CD14-positive monocyte (primary cell): Measurements from ENCODE around the gene RBMS3. TPM values are rescaled to one million over a fixed set of nuclear protein-coding genes. Genes with fewer than 3 reads are reported as not detected.

ENCODE experiments used
- DNase-seq, 3 donors: peaks; one replicate each; pipeline ENCODE4 v3.0.0-alpha.2; 2011 to 2022
- H2AFZ ChIP-seq: 2 replicates; pipeline ENCODE4 v1.6.0; 2012; ENCODE audit warnings: mild to moderate bottlenecking, low read depth, low read length, inconsistent platforms; ENCODE audit not compliant: insufficient read depth, poor library complexity, severe bottlenecking
- H3K27ac ChIP-seq, 2 donors: 1 replicate in 1 of 2; 2 replicates in 1 of 2; pipeline ENCODE4 v1.5.1; 2012 to 2013; ENCODE audit warnings: low read length in 2 of 2, control low read depth in 1 of 2, inconsistent platforms in 1 of 2, low read depth in 1 of 2, mild to moderate bottlenecking in 1 of 2
- H3K27me3 ChIP-seq, 2 donors: one replicate each; pipeline versions ENCODE4 v1.6.0 to v1.6.1; 2011 to 2013; ENCODE audit warnings: low read length in 2 of 2; ENCODE audit not compliant: control insufficient read depth in 2 of 2, insufficient read depth in 2 of 2
- H3K36me3 ChIP-seq, 2 donors: replicated peaks in 1 of 2; 1 replicate in 1 of 2; 2 replicates in 1 of 2; pipeline versions ENCODE4 v1.5.1 to v1.6.1; 2012 to 2013; ENCODE audit warnings: low read length in 2 of 2, control low read depth in 1 of 2, inconsistent platforms in 1 of 2, mild to moderate bottlenecking in 1 of 2; ENCODE audit not compliant: insufficient read depth in 2 of 2, control insufficient read depth in 1 of 2
- H3K4me1 ChIP-seq, 2 donors: 1 replicate in 1 of 2; 2 replicates in 1 of 2; pipeline versions ENCODE4 v1.5.1 to v1.6.1; 2012 to 2013; ENCODE audit warnings: low read length in 2 of 2, control low read depth in 1 of 2, inconsistent platforms in 1 of 2, mild to moderate bottlenecking in 1 of 2, moderate library complexity in 1 of 2; ENCODE audit not compliant: insufficient read depth in 2 of 2, control insufficient read depth in 1 of 2
- H3K4me2 ChIP-seq: replicated peaks from 2 replicates; pipeline ENCODE3; 2012; ENCODE audit warnings: low read length, moderate library complexity, mild to moderate bottlenecking; ENCODE audit not compliant: poor library complexity, severe bottlenecking; ENCODE audit errors: extremely low read depth
- H3K4me3 ChIP-seq, 3 experiments: fragments of 200-600 bp in 1 of 3; sonication (generic) in 1 of 3; replicated peaks in 1 of 3; 1 replicate in 2 of 3; 2 replicates in 1 of 3; pipeline ENCODE4 v1.5.1; 2011 to 2013; ENCODE audit warnings: low read length in 3 of 3, mild to moderate bottlenecking in 3 of 3, control low read depth in 2 of 3, low read depth in 2 of 3, inconsistent platforms in 1 of 3, moderate library complexity in 1 of 3
- H3K79me2 ChIP-seq: 2 replicates; pipeline ENCODE4 v1.6.0; 2012; ENCODE audit warnings: mild to moderate bottlenecking, control low read depth, inconsistent platforms, low read length, moderate library complexity; ENCODE audit not compliant: insufficient read depth
- H3K9ac ChIP-seq: 2 replicates; pipeline ENCODE4 v1.6.0; 2017; ENCODE audit warnings: low read length, mild to moderate bottlenecking; ENCODE audit not compliant: insufficient read depth, poor library complexity, severe bottlenecking
- H3K9me3 ChIP-seq, 2 donors: replicated peaks in 1 of 2; 1 replicate in 1 of 2; 2 replicates in 1 of 2; pipeline versions ENCODE4 v1.5.1 to v1.6.1; 2012 to 2013; ENCODE audit warnings: low read length in 2 of 2, control low read depth in 1 of 2; ENCODE audit not compliant: control insufficient read depth in 1 of 2, insufficient read depth in 1 of 2
- H4K20me1 ChIP-seq: 2 replicates; pipeline ENCODE4 v1.6.0; 2012; ENCODE audit warnings: mild to moderate bottlenecking, low read length, control low read depth, moderate library complexity; ENCODE audit not compliant: insufficient read depth
- H3K27ac Mint-ChIP-seq, 7 donors: one replicate each; pipeline ENCODE4 v1.8.0; 2020; ENCODE audit warnings: mild to moderate bottlenecking in 7 of 7, mixed read lengths in 7 of 7, moderate library complexity in 6 of 7, inconsistent platforms in 2 of 7
- H3K27me3 Mint-ChIP-seq, 3 donors: one replicate each; pipeline ENCODE4 v1.8.0; 2021 to 2022; ENCODE audit warnings: low read depth in 3 of 3, mild to moderate bottlenecking in 3 of 3, mixed read lengths in 3 of 3, moderate library complexity in 3 of 3, inconsistent platforms in 1 of 3
- H3K36me3 Mint-ChIP-seq, 2 donors: one replicate each; pipeline ENCODE4 v1.8.0; 2020; ENCODE audit warnings: mixed read lengths in 2 of 2, inconsistent platforms in 1 of 2, mild to moderate bottlenecking in 1 of 2
- H3K4me1 Mint-ChIP-seq: one replicate; pipeline ENCODE4 v1.8.0; 2020; ENCODE audit warnings: mild to moderate bottlenecking, mixed read lengths
- H3K4me3 Mint-ChIP-seq, 2 donors: one replicate each; pipeline ENCODE4 v1.8.0; 2020; ENCODE audit warnings: mild to moderate bottlenecking in 2 of 2, mixed read lengths in 2 of 2, moderate library complexity in 1 of 2
- H3K9me3 Mint-ChIP-seq, 7 donors: one replicate each; pipeline ENCODE4 v1.8.0; 2020 to 2022; ENCODE audit warnings: mixed read lengths in 7 of 7, mild to moderate bottlenecking in 6 of 7, moderate library complexity in 6 of 7, inconsistent platforms in 2 of 7
- WGBS: methylation state at CpG from one replicate; pipeline ENCODE4 v1.1.5; 2013; ENCODE audit warnings: missing lambda C conversion rate; ENCODE audit not compliant: insufficient coverage; 5-methylcytosine and 5-hydroxymethylcytosine counted together
- intact Hi-C, 2 donors: fragments of 100-400 bp; cut with micrococcal nuclease; formaldehyde crosslinking; loops; one replicate each; pipeline versions ENCODE4 v1.15.0 to v1.15.1; 2023
- polyA plus RNA-seq, 3 donors: library from polyadenylated mRNA; depleted of rRNA in 1 of 3; unstranded in 2 of 3; stranded (reverse) in 1 of 3; fragments of 300-500 nt in 2 of 3; fragments of >200 nt in 1 of 3; fragmentation: Illumina TruSeq in 2 of 3; gene quantifications; 1 replicate in 2 of 3; 2 replicates in 1 of 3; pipeline ENCODE4 v1.2.3, GENCODE V29; 2012 to 2021
- TF ChIP-seq, protein P1 (sequence below): fragments of 200-600 bp; IDR thresholded peaks from one replicate; pipeline ENCODE4 v1.8.0; 2022; ENCODE audit warnings: antibody characterized with exemption, mild to moderate bottlenecking

The RBMS3 gene
- polyA plus RNA-seq, 3 donors: not detected

DNA sequence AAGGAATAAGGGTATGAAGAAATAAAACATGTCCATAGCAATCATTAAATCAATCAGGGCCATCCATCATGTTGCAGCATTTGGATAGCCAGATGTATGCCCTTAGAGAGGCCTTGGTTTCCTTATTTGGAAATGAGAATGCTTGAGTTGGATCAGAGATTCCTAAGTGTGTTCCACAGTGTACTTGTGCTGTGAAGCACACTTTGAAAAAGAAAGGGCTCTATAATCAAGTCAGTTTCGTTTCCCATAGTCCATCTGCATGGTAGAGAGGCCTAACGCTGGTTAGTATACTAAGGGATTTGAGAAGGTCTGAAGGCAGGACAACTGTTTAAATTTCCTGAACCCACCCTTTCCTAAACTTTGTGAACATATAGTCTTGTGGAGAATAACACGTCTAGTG is 30.9 kb downstream of the RBMS3 start:
- intact Hi-C loops: no loop called here
- no peaks in the 10 kb centered on the region for H3K36me3 ChIP-seq
- H3K27me3 ChIP-seq: no peaks in the 10 kb centered on the region
- no peaks in the 10 kb centered on the region for H3K9me3 ChIP-seq
- Mint-ChIP-seq H3K4me3 (no peak overlapping the region), H3K27ac (no peak overlapping the region), H3K9me3 (peaks cover 0 to 2% (median 0%) of the 10 kb centered on the region in 7 donors), H3K4me1 (no peaks in the 10 kb centered on the region), H3K27me3 (peaks cover 0 to 4% (median 0%) of the 10 kb centered on the region in 3 donors), H3K36me3 (no peaks in the 10 kb centered on the region)
- no peak for DNase-seq
- no CpG with 5 or more reads among the region's 3 CpGs for WGBS
- no peak overlapping the region for H3K9ac ChIP-seq
- H3K4me3 ChIP-seq: no peak overlapping the region
- no peak overlapping the region for H3K4me2 ChIP-seq
- no peaks in the 10 kb centered on the region for H3K4me1 ChIP-seq
- no peaks in the 10 kb centered on the region for H4K20me1 ChIP-seq
- no peak overlapping the region for H3K27ac ChIP-seq
- H3K79me2 ChIP-seq: no peaks in the 10 kb centered on the region
- TF ChIP-seq, protein P1, sequence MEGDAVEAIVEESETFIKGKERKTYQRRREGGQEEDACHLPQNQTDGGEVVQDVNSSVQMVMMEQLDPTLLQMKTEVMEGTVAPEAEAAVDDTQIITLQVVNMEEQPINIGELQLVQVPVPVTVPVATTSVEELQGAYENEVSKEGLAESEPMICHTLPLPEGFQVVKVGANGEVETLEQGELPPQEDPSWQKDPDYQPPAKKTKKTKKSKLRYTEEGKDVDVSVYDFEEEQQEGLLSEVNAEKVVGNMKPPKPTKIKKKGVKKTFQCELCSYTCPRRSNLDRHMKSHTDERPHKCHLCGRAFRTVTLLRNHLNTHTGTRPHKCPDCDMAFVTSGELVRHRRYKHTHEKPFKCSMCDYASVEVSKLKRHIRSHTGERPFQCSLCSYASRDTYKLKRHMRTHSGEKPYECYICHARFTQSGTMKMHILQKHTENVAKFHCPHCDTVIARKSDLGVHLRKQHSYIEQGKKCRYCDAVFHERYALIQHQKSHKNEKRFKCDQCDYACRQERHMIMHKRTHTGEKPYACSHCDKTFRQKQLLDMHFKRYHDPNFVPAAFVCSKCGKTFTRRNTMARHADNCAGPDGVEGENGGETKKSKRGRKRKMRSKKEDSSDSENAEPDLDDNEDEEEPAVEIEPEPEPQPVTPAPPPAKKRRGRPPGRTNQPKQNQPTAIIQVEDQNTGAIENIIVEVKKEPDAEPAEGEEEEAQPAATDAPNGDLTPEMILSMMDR: no peak
- no peak overlapping the region for H2AFZ ChIP-seq

GRCh38 chr3:29312395-29312794 is 31.5 kb downstream of the RBMS3 start:
- Mint-ChIP-seq H3K27me3 (peaks cover 0 to 4% (median 0%) of the 10 kb centered on the region in 3 donors), H3K27ac (no peak overlapping the region), H3K4me3 (no peak overlapping the region), H3K9me3 (peaks cover 0 to 2% (median 0%) of the 10 kb centered on the region in 7 donors), H3K4me1 (no peaks in the 10 kb centered on the region), H3K36me3 (no peaks in the 10 kb centered on the region)
- TF ChIP-seq, protein P1: no peak
- H4K20me1 ChIP-seq: no peaks in the 10 kb centered on the region
- intact Hi-C loops: no loop called here
- no peak overlapping the region for H3K4me3 ChIP-seq
- no peak overlapping the region for H3K9ac ChIP-seq
- no peaks in the 10 kb centered on the region for H3K36me3 ChIP-seq
- H3K4me1 ChIP-seq: no peaks in the 10 kb centered on the region
- H3K27me3 ChIP-seq: no peaks in the 10 kb centered on the region
- 100% methylated on average over 1 of the region's 2 CpGs for WGBS
- H3K9me3 ChIP-seq: no peaks in the 10 kb centered on the region
- H3K4me2 ChIP-seq: no peak overlapping the region
- DNase-seq: no peak
- no peak overlapping the region for H3K27ac ChIP-seq
- H3K79me2 ChIP-seq: no peaks in the 10 kb centered on the region
- no peak overlapping the region for H2AFZ ChIP-seq
